T-helper 1 cell (primary cell): ENCODE measurements around the gene STXBP6.

ENCODE experiments used
- DNase-seq, 5 donors: peaks; one replicate each; pipeline ENCODE4 v3.0.0-alpha.2; 2012 to 2020
- total RNA-seq, 4 donors: gene quantifications; one replicate each; lab custom pipeline; 2026; lab: John Stamatoyannopoulos, UW

Gene STXBP6
- total RNA-seq, result 0 to 0.15 (median 0) reads per million in 4 donors

- no peak for DNase-seq
Measured at GRCh38 chr14:25049568-25050268, at the start of gene STXBP6. Gene STXBP6, minus strand, starts transcription at chr14:25050147. Its CDS starts 75,329 bp downstream, at chr14:24974818.

- no peak for DNase-seq
Measured at GRCh38 chr14:25097120-25097519, 47.2 kb upstream of the STXBP6 start.

DNA sequence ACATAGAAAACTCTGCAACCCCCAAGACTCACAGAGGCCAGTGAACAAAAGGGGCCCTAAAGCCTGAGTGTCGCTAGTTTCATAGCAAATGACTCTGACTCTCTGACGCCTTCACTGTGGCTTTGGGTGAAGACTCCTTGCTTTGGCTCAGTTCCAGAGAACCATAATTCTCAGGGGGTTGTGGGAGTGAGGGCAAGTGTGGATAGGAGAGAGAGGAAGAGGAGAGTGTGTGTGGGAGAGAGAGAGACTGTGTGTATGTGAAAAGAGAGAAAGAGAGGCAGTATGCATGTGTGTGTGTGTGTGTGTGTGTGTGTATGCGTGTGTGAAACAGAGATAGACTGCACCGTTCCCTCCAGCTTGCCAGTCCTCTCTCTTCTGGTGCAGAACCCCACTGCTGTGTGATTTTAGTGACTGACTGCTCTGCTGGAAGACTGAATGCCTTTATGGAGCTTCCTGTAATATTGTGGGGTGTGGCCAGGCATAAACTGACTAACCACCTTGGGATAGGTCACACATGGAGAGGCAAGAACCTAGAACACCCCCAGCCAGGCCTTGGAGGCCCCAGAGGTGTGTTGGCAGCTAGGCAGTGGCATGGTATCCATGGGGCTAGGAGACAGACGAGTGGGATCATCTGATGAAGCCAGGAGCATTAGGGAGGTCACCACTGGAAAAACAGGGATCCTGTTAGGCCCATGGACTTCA is 45.9 kb upstream of the STXBP6 start:
- DNase-seq, result no peak

DNA sequence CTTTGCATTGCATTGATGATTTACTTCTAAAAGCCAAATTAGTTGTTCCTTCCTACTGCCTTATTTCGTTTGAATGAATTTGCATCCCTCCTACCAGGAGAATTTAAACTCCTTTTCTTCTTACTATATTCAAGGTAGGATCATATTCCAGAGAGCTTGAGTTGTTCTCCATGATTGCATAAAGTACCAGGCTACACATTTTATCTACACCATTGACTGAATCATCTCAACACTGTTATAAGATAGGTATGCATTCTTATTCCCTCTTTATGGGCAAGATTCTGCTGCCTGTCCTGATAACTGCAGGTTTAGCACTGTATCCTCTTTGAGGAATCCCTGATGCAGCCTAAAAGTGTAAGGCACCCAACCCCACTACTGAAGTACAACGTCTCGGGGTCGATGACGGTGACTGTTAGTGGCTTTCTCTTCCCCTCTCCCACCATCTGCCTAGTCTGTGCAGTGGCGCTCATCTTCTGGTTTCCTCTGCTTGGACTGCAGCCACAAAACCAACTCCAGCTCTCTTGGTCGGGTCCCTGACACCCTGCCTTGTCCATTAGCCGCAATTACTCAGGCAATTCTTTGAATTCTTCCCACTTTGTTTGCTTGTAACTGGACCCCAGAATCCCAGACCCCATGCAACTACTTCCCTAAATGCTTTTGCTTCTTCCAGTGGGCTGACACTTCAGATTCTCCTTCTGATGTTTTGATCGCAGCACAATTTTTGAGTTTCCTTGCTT is 44.4 kb upstream of the STXBP6 start:
- DNase-seq, result no peak

GRCh38 chr14:25092258-25092740 is 42.4 kb upstream of the STXBP6 start:
- no peak for DNase-seq

DNA sequence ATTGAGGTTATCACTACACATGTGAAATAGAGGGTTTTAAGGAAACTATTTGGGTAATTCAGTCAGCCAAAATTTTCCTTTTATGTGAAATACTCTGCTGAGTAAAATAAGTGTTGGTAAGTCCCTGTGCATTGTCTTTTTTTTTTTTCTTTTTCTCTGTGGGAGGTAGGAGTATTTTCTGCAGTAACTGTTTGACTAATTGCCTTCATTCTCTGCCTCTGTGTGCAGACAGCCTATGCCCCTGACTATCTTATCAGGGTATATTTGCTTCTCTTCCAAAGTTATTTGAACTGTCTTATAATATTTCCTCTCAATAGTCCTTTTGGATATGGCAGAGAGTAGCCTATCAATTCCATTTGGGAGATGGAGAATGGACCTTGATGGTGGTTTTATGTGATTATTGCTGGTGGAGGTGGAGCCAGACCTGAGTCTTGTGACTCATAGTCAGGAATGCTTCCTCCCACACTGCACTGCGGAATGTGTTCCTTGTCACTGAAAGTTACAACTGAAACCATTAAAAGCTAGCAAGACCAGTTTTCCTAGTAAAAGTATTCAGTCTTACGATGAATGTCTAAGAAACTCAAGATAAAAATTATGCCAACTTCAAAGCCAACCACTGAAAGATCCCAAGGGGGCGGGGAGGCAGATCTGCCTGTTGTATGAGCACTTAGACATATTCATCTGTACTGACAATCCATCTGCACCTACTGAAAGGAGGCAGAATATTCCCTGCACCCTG is 40.9 kb upstream of the STXBP6 start:
- DNase-seq, result no peak

DNA sequence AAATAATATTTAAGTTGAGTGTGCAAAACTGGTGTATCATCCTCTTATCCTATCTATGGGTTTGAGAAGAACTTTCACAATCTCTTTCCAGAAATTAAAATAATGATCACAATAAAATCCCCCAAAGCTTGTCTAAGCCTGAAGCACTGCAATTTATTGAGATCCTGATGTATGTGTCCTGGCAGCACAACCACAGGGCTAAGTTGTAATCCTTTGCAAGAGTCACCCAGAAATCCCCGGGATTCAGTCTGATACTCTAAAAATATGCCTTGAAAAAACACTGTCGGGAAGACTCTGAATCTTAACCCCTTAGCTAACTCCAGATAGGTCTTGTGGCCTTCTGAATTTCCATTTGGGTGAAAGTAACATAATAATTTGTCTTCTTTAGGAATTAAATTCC is 40.3 kb upstream of the STXBP6 start:
- no peak for DNase-seq

DNA sequence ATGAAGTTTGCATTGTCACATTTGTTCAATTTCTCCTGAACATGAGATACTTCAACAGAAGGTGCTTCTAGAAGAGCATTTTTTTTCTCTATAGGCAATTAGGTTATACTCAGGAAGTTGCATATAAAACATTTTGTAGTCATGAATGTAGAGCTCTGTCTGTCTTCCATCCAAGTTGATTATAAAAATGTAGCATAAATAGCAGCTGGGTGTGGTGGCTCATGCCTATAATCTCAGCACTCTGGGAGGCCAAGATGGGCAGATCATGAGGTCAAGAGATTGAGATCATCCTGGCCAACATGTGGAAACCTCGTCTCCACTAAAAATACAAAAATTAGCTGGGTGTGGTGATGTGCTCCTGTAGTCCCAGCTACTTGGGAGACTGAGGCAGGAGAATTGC is 39.5 kb upstream of the STXBP6 start:
- no peak for DNase-seq

- no peak for DNase-seq
Measured at GRCh38 chr14:25086821-25087396, 37.0 kb upstream of the STXBP6 start.

DNA sequence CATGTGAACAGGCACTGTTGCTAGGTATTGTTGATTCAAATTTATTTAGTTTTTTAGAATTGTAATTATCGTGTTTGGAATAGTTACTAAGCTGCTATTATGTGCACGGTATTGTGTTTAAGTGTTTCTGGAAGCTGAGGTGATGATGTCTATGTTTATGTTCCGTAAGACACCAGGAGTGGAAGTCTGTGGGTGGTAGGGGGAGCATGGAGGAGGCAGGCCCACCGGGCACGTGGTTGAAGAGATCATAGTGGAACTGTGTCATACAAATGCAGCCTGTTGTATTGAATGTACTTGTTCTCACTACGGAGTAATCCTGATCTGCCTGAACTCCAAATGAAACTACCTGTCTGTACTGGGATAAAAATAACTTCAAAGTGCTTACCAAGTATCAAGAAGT is 36.1 kb upstream of the STXBP6 start:
- DNase-seq, result no peak

- no peak for DNase-seq
Measured at GRCh38 chr14:25080682-25081081, 30.7 kb upstream of the STXBP6 start.

GRCh38 chr14:25079311-25079710 is 29.4 kb upstream of the STXBP6 start:
- DNase-seq, result no peak

DNA sequence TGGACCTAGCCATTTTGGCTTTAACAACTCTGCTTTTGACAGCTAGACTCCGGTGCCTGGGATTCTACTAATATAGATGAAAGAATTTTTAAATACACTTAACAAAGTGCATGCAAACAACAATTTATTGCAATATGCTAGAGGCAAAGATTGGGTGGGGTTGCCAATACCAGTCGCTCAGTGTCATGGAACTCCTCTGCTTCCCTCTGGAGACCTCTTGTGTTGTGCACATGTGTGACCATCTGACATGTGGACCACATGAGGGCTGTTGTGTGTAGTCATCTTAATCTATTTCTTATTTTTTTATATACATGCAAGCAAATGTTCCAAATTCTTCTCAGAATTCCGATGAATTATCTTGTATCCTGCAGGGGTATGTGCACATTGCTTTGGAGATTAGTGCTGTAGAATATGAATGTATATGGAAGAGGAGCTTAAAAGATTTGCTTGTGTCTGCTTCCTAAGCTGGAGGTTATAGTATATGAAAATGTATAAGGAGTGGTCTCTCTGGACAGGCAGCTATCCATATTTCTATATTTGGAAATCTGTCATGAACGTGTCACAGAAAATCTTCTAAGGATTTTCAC is 24.2 kb upstream of the STXBP6 start:
- no peak for DNase-seq

- no peak for DNase-seq
Measured at GRCh38 chr14:25069879-25070278, 19.9 kb upstream of the STXBP6 start.

DNA sequence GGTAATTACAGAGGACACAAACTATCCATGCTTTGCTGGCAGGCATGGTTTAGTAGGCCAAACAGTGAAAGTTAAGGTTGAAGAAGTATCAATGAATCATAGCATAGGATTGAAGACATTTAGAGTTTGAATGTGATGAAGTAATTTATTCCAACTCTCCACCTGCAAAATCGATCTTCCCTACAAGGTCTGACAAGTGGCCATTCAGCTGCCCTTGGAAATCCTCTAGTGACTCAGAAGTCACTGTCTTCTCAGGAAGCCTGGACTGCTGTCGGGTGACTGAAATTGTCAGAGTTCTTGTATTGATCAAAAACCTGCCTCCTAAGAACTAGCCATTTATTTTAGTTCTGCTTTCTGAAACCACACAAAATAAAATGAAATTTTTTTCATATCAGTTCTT is 17.7 kb upstream of the STXBP6 start:
- DNase-seq, result no peak

DNA sequence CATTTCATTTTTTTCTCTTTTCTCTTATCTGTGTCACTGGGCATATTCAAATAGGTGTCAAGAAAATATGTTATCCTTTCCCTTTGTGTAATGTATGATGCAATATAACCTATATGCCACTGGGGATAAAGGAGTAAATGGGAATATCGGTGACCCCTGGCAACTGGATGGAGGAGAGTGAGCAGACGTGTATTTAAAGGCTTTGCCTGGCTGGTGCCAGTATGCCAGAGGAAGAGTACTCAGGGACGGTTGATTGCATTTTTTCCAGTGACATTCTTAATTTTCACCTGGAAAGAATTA is 12.0 kb upstream of the STXBP6 start:
- DNase-seq, result no peak

- no peak for DNase-seq
Measured at GRCh38 chr14:25056688-25057078, 6.7 kb upstream of the STXBP6 start.

DNA sequence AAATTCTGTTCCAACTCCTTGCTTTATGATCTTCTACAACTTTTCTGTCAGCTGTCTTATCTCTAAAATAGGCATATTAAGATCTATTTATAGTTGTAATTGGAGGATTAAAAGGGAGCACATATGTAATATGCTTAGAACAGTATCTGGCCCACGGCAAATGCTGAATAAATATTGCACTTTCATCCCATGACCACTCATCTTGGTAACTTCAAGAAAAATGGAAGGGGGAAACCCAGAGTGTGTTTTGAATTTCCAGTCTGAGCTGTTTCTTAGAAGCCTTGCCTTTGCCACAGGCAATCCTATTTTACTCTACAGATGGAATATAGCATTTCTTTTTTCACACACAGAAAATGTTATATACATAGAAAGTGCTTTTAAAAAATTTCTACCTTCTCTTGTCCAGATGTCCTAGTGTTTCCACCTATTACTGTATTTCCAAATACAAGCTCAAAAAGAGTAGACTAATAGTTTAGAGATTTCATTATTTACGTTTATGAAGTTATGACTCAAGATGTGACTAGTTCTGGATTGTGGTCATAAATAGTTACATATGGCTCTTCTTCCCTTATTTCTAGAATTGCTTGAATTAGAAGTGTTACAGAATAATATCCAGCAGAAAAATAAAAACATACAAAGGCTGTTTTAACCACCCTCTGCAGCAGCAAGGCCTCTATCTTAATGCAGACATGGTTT is 6.2 kb upstream of the STXBP6 start:
- no peak for DNase-seq

- DNase-seq, result no peak
Measured at GRCh38 chr14:25055005-25055404, 5.1 kb upstream of the STXBP6 start.

GRCh38 chr14:25053585-25053984 is 3.6 kb upstream of the STXBP6 start:
- no peak for DNase-seq

GRCh38 chr14:25052921-25053320 is 3.0 kb upstream of the STXBP6 start:
- no peak for DNase-seq

DNA sequence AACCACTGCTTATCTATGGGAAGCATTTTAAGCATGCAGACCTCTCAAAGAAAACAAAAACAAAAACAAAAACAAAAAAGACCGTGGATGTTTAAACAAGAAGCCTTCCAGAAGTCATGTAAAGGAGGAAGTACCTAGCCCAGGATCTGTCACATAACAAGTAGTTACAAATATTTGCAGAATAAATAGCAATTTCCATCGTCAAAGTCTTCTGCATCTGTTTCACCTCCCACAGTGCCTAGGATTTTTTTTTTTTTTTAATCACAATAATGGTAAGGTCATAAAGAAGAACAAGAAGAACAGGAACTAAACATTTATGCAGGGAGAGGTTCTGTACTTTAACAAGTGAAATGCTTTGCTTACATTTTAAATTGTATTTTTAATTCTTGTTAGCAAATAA is 2.4 kb upstream of the STXBP6 start:
- no peak for DNase-seq
